ENCODE data around the gene ITGAL. TPM values are rescaled to one million over a fixed set of nuclear protein-coding genes. Genes with fewer than 3 reads are reported as not detected.

The ITGAL gene
- total and polyA plus RNA-seq, 2 experiments from 2014 or later, result not detected

DNA sequence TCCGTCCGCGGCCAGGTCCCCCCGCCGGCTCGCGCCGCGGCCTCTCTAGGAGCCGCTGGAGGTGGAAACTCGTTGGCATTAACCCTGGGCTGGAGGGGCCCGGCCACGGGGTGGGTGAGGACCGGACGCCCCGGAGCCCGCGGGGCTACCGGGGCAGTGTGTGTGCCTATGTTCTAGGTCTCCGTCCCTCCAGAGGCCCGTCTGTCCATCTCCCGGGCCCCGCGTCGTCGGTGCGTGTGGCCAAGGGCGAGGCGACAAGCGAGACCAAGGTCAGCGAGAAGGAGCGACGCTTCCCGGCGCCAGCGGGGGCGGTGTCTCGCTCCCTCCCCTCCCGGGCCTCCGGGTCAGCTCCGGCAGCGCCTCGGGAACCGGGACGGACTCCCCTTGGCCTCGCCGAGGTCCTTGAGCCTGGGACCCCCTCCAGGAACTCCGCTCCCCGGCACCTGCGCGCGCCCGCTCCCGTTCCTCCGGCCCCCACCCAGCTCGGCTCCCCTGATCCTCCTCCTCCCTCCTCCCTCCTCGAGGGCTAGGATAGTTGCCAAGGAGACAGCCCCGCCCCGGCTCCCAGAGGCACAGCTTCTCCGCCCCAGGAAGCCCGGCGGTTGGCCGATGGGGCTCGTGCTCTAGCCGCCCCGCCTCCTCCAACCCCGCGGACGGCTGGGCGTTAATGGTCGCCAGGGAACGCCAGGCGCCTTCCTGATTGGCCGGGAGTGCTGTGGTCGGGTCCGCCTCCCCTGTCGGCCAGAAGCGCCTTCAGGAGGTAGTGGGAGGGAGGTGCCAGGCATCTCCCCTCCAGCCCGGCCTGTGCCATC lies 54.5 kb downstream of the ITGAL start:
- peak overlapping the region; percentile 92 for H3K27ac ChIP-seq
- TF ChIP-seq, protein P1, sequence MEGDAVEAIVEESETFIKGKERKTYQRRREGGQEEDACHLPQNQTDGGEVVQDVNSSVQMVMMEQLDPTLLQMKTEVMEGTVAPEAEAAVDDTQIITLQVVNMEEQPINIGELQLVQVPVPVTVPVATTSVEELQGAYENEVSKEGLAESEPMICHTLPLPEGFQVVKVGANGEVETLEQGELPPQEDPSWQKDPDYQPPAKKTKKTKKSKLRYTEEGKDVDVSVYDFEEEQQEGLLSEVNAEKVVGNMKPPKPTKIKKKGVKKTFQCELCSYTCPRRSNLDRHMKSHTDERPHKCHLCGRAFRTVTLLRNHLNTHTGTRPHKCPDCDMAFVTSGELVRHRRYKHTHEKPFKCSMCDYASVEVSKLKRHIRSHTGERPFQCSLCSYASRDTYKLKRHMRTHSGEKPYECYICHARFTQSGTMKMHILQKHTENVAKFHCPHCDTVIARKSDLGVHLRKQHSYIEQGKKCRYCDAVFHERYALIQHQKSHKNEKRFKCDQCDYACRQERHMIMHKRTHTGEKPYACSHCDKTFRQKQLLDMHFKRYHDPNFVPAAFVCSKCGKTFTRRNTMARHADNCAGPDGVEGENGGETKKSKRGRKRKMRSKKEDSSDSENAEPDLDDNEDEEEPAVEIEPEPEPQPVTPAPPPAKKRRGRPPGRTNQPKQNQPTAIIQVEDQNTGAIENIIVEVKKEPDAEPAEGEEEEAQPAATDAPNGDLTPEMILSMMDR (IDR thresholded peaks at IDR 0.05; ENCODE audit: low read depth, low read length), result peak; percentile 36
- DNase-seq (ENCODE audit: low read depth in 1 of 2, low spot score in 1 of 2), result peak; percentile 99
- H3K9me3 ChIP-seq (ENCODE audit: low read depth), result no peaks in the 10 kb centered on the region
- H3K4me3 ChIP-seq, result peak overlapping the region; percentile 43
- peaks cover 5% of the 10 kb centered on the region for H3K4me1 ChIP-seq (ENCODE audit: low read depth)
- H3K27me3 ChIP-seq, result no peaks in the 10 kb centered on the region
- H3K36me3 ChIP-seq, result peaks cover 4% of the 10 kb centered on the region

GRCh38 chr16:30527635-30528178 lies 55.2 kb downstream of the ITGAL start:
- Histone ChIP-seq H3K4me3 (no peak overlapping the region), H3K9me3 (ENCODE audit: low read depth) (no peaks in the 10 kb centered on the region), H3K27me3 (no peaks in the 10 kb centered on the region), H3K27ac (peak overlapping the region; percentile 80), H3K4me1 (ENCODE audit: low read depth) (peaks cover 5% of the 10 kb centered on the region), H3K36me3 (peaks cover 4% of the 10 kb centered on the region)
- TF ChIP-seq, protein P1 (IDR thresholded peaks at IDR 0.05; ENCODE audit: low read depth, low read length), result no peak
- no peak for DNase-seq (ENCODE audit: low read depth in 1 of 2, low spot score in 1 of 2)

DNA sequence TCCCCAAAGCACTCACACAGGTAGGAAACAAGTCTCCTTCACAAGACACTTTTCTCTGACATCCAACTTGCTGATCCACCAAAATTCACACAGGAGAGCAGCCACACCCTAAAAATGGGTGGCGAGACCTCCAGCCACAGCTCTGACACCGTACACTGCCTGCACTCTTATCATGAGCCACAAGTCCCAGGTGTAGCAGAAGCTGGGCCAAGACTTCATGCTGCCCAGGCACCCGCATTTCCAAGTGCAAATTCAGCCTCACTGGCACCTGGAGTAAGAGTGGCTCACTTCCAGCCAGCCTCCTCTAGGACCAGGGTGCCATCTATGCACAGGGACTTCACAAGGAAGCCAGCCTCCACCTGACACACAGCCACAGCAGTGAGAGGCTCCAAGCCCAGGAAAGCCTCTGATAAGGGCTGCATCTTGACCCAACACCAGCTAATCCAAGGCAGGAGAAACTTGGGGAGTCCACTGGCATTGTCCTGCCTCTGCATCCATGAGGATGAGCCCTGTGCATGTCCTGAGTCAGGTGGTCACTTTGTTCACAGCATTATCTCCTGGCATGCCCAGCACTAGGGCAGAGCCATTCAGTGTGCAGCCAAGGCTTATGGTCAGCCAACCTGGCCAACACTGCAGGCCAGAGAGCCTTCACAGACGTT lies 56.4 kb downstream of the ITGAL start:
- DNase-seq (ENCODE audit: low read depth in 1 of 2, low spot score in 1 of 2), result no peak
- H3K4me1 ChIP-seq (ENCODE audit: low read depth), result peaks cover 5% of the 10 kb centered on the region
- no peaks in the 10 kb centered on the region for H3K27me3 ChIP-seq
- H3K4me3 ChIP-seq, result no peak overlapping the region
- H3K36me3 ChIP-seq, result peaks cover 4% of the 10 kb centered on the region
- TF ChIP-seq, protein P1 (IDR thresholded peaks at IDR 0.05; ENCODE audit: low read depth, low read length), result no peak
- H3K27ac ChIP-seq, result no peak overlapping the region
- no peaks in the 10 kb centered on the region for H3K9me3 ChIP-seq (ENCODE audit: low read depth)

GRCh38 chr16:30530163-30531037 lies 57.9 kb downstream of the ITGAL start:
- Histone ChIP-seq H3K9me3 (ENCODE audit: low read depth) (no peaks in the 10 kb centered on the region), H3K4me3 (no peak overlapping the region), H3K4me1 (ENCODE audit: low read depth) (peaks cover 5% of the 10 kb centered on the region), H3K36me3 (no peaks in the 10 kb centered on the region), H3K27me3 (no peaks in the 10 kb centered on the region), H3K27ac (no peak overlapping the region)
- TF ChIP-seq, protein P1 (IDR thresholded peaks at IDR 0.05; ENCODE audit: low read depth, low read length), result no peak
- DNase-seq (ENCODE audit: low read depth in 1 of 2, low spot score in 1 of 2), result no peak

All from cardiac muscle cell (in vitro differentiated cells and primary cell).